GM21786 (cell line): ENCODE data around the gene TEX51.

Experiments used
- ATAC-seq: cut with Tn5 transposase; IDR thresholded peaks from one replicate; pipeline ENCODE4 v1.9.1; 2021; ENCODE audit not compliant: unreplicated experiment

Gene TEX51

DNA sequence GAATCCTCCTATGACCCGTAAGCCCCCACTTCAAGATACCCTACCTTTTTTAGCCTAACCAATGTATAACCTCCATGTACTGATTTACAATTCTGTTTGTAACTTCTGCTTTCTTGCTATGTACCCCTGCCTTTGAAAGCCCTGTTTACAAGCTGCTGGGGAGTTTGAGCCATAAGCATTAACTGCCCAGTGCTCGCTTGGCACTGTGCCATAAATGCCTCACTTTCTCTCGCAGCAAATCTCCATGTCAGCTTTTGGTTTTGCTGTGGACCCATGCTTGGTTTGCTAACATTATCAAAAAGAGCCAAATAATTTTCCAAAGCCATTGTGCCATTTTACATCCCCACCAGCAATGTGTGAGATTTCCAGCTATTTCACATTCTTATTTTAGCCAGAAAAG, 51.8 kb downstream of the TEX51 start:
- ATAC-seq, result no peak
